Vagina (tissue), 2 donors: ENCODE measurements around the gene RAB21.

Experiments
- POLR2AphosphoS5 ChIP-seq, 2 donors: sonication (generic); formaldehyde crosslinking; IDR thresholded peaks; one replicate each; pipeline ENCODE4 v1.9.0; 2017; ENCODE audit warnings: antibody characterized with exemption in 2 of 2, mild to moderate bottlenecking in 2 of 2, low read depth in 1 of 2; ENCODE audit not compliant: insufficient read depth in 1 of 2
- TF ChIP-seq, protein P1 (sequence below), 3 experiments: fragments of 450-650 bp in 2 of 3; fragments of 200-600 bp in 1 of 3; sonication (generic) in 1 of 3; IDR thresholded peaks; one replicate each; pipeline ENCODE4 v1.5.1; 2017 to 2019; ENCODE audit warnings: antibody characterized with exemption in 3 of 3, mild to moderate bottlenecking in 2 of 3, moderate library complexity in 2 of 3

DNA sequence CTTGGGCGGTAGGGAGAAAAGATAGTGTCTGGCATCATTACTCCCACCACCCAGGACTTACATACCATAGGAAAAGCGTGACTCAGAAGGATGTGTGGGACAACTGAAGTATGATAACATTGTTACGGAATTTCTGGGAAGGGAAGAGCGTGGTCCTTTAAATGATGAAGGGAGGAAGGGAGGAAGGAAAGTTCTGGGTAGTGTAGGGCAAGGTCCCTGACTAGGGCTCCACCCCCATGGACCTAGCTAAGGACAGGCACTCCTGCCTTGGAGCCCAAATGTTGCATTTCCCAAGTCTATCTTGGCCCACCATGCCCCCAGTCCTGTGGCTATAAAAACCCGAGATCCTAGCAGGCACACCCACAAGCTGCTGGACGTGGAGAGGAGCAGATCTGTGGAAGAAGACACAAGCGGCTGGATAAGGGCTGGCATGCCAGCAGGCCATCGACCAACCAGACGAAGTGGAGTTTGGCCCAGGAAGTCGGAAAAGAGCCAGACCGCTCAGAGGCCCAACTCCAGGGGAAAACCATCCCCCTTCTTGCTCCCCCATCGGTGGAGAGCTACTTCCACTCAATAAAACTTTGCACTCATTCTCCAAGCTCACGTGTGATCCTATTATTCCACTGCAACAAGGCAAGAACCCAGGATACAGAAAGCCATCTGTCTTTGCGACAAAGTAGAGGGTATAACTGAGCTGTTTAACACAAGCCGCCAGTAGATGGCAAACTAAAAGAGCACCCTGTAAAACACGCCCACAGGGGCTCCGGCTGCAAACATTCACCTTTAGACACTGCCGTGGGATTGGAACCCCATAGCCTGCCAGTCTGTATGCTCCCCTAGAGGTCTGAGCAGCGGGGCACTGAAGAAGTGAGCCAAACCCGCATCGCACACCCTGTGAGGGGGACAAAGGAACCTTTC is 23.0 kb upstream of the RAB21 start:
- TF ChIP-seq, protein P1, sequence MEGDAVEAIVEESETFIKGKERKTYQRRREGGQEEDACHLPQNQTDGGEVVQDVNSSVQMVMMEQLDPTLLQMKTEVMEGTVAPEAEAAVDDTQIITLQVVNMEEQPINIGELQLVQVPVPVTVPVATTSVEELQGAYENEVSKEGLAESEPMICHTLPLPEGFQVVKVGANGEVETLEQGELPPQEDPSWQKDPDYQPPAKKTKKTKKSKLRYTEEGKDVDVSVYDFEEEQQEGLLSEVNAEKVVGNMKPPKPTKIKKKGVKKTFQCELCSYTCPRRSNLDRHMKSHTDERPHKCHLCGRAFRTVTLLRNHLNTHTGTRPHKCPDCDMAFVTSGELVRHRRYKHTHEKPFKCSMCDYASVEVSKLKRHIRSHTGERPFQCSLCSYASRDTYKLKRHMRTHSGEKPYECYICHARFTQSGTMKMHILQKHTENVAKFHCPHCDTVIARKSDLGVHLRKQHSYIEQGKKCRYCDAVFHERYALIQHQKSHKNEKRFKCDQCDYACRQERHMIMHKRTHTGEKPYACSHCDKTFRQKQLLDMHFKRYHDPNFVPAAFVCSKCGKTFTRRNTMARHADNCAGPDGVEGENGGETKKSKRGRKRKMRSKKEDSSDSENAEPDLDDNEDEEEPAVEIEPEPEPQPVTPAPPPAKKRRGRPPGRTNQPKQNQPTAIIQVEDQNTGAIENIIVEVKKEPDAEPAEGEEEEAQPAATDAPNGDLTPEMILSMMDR (IDR thresholded peaks at IDR 0.05): no peak
- TF ChIP-seq POLR2AphosphoS5 (IDR thresholded peaks at IDR 0.05; ENCODE audit: insufficient read depth in 1 of 2, low read depth in 1 of 2): no peak
